Tibial artery (tissue), 4 donors: ENCODE measurements around the gene TMA16.

ENCODE experiments used
- DNase-seq, 2 donors: peaks; one replicate each; pipeline ENCODE4 v3.0.0-alpha.2; 2019
- H3K27ac ChIP-seq, 2 donors: fragments of 200-600 bp; sonication (generic) in 1 of 2; 1 replicate in 1 of 2; 2 replicates in 1 of 2; pipeline ENCODE4 v1.5.1; 2018 to 2019; ENCODE audit warnings: mild to moderate bottlenecking in 1 of 2
- H3K27me3 ChIP-seq, 2 donors: fragments of 200-600 bp; sonication (generic) in 1 of 2; one replicate each; pipeline versions ENCODE4 v1.5.1 to v1.6.0; 2016 to 2019
- H3K36me3 ChIP-seq, 3 donors: fragments of 200-600 bp; sonication (generic) in 2 of 3; one replicate each; pipeline ENCODE4 v1.5.1; 2016 to 2019; ENCODE audit warnings: mild to moderate bottlenecking in 2 of 3
- H3K4me1 ChIP-seq, 4 donors: fragments of 200-600 bp; sonication (generic) in 2 of 4; 1 replicate in 3 of 4; 2 replicates in 1 of 4; pipeline ENCODE4 v1.5.1; 2016 to 2019
- H3K4me3 ChIP-seq, 2 donors: fragments of 200-600 bp; sonication (generic) in 1 of 2; 1 replicate in 1 of 2; 2 replicates in 1 of 2; pipeline ENCODE4 v1.5.1; 2018 to 2019; ENCODE audit warnings: mild to moderate bottlenecking in 2 of 2
- H3K9me3 ChIP-seq, 3 donors: fragments of 200-600 bp; sonication (generic) in 1 of 3; one replicate each; pipeline ENCODE4 v1.5.1; 2016 to 2019
- CTCF ChIP-seq, 2 experiments: fragments of 200-600 bp in 1 of 2; fragments of 450-650 bp in 1 of 2; IDR thresholded peaks; one replicate each; pipeline ENCODE4 v1.5.1; 2017 to 2019; ENCODE audit warnings: antibody characterized with exemption in 2 of 2, mild to moderate bottlenecking in 1 of 2, moderate library complexity in 1 of 2
- intact Hi-C: fragments of 100-400 bp; cut with DNase I; formaldehyde crosslinking; loops from one replicate; pipeline ENCODE4 v1.15.0; 2023; ENCODE audit warnings: low total_unique reads

The TMA16 gene

GRCh38 chr4:163467082-163467770 is 27.3 kb upstream of the TMA16 start:
- Histone ChIP-seq H3K36me3 (no peaks in the 10 kb centered on the region), H3K27me3 (no peaks in the 10 kb centered on the region), H3K27ac (no peak overlapping the region), H3K9me3 (no peaks in the 10 kb centered on the region), H3K4me1 (no peaks in the 10 kb centered on the region), H3K4me3 (no peak overlapping the region)
- DNase-seq = no peak
- no peak for TF ChIP-seq CTCF (IDR thresholded peaks at IDR 0.05)
- intact Hi-C loops = no loop called here

- Histone ChIP-seq H3K4me3 (no peak overlapping the region), H3K27me3 (no peaks in the 10 kb centered on the region), H3K9me3 (no peaks in the 10 kb centered on the region), H3K27ac (no peak overlapping the region), H3K4me1 (no peaks in the 10 kb centered on the region), H3K36me3 (no peaks in the 10 kb centered on the region)
- DNase-seq = no peak
- TF ChIP-seq CTCF (IDR thresholded peaks at IDR 0.05) = no peak
- intact Hi-C loops = no loop called here
These were observed 24.1 kb upstream of the TMA16 start for GRCh38 chr4:163470391-163470790.

- TF ChIP-seq CTCF (IDR thresholded peaks at IDR 0.05) = no peak
- H3K27ac ChIP-seq = no peak overlapping the region
- DNase-seq = no peak
- intact Hi-C loops = no loop called here
- H3K27me3 ChIP-seq = no peaks in the 10 kb centered on the region
- no peaks in the 10 kb centered on the region for H3K36me3 ChIP-seq
- no peaks in the 10 kb centered on the region for H3K9me3 ChIP-seq
- H3K4me3 ChIP-seq = no peak overlapping the region
- peaks cover 0 to 8% (median 0%) of the 10 kb centered on the region in 4 donors for H3K4me1 ChIP-seq
These were observed 21.4 kb upstream of the TMA16 start for GRCh38 chr4:163473130-163473529.

GRCh38 chr4:163473576-163473975 is 20.9 kb upstream of the TMA16 start, which contains the start of gene TKTL2:
TSS of gene TKTL2 (minus strand) at chr4:163473754. CDS start at chr4:163473734, 20 bp downstream.
- no peak for TF ChIP-seq CTCF (IDR thresholded peaks at IDR 0.05)
- intact Hi-C loops = no loop called here
- H3K9me3 ChIP-seq = no peaks in the 10 kb centered on the region
- H3K36me3 ChIP-seq = no peaks in the 10 kb centered on the region
- H3K27me3 ChIP-seq = no peaks in the 10 kb centered on the region
- H3K4me1 ChIP-seq = peaks cover 0 to 8% (median 0%) of the 10 kb centered on the region in 4 donors
- H3K4me3 ChIP-seq = no peak within 1 kb of the TSS
- DNase-seq = no peak
- no peak within 1 kb of the TSS for H3K27ac ChIP-seq

GRCh38 chr4:163474027-163474426 is 20.5 kb upstream of the TMA16 start:
- Histone ChIP-seq H3K4me1 (peaks cover 0 to 8% (median 0%) of the 10 kb centered on the region in 4 donors), H3K4me3 (no peak overlapping the region), H3K27me3 (no peaks in the 10 kb centered on the region), H3K36me3 (no peaks in the 10 kb centered on the region), H3K27ac (no peak overlapping the region), H3K9me3 (no peaks in the 10 kb centered on the region)
- TF ChIP-seq CTCF (IDR thresholded peaks at IDR 0.05) = no peak
- no peak for DNase-seq
- intact Hi-C loops = no loop called here
